HG02970 (cell line): ENCODE results near the gene CC2D1A.

Source experiments
- ATAC-seq: cut with Tn5 transposase; IDR thresholded peaks from one replicate; pipeline ENCODE4 v1.9.1; 2021; ENCODE audit warnings: mild to moderate bottlenecking, moderate library complexity, moderate number of reproducible peaks; ENCODE audit not compliant: unreplicated experiment, low FRiP score

Gene CC2D1A

DNA sequence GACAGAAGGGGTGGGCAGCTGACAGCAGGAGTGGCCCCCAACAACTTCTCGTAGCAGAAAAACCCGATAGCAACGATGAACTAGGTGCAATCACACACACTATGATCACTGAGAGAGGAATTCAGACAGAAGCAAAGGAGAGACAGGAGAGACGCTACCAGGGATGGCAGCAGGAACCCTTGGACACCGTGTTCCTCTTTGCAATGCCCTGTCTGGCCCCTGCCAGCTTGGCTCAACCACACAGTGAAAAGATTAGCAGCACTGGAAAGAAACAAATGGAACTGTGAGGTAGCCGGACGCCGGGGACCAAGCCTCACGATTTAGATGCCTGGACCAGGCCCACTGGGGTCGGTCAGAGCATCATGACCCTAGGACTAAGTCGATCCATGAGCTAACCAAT is 69.9 kb downstream of the CC2D1A start:
- no peak for ATAC-seq

DNA sequence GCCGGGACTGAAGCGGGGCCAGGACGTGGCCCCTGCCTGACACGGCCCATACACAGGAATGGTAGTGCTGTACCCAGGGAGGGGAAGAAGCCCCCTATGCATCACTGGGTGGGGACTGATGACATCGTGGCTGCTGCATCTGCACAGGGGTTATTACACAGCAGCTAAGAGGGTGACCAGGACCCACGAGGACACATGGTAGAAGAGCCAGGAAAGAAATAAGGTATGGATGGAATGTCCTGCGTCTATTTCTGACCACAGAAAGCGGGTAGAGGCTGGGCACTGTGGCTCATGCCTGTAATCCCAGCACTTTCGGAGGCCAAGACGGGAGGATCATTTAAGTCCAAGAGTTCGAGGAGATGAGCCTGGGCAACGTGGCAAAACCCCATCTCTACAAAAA is 70.4 kb downstream of the CC2D1A start:
- no peak for ATAC-seq

DNA sequence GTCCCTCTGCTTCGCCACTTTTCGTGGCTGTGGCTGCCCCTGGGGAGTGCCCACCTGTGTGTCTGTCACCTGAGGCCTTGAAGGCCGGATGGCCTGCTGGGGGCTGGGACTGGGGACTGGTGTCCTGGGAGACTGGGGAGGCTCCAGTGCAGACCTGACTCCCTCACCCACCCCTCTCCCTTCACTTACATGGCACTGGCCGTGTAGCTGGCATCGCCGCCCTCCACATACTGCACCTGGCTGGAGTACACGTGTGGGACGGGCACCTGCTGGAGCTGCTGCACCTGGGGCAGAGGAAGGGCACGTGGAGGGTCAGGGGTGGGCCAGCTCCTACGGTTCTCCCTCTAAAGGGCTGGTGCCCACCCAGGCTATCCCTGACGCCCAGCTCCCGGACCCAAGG is 71.8 kb downstream of the CC2D1A start:
- ATAC-seq = no peak

DNA sequence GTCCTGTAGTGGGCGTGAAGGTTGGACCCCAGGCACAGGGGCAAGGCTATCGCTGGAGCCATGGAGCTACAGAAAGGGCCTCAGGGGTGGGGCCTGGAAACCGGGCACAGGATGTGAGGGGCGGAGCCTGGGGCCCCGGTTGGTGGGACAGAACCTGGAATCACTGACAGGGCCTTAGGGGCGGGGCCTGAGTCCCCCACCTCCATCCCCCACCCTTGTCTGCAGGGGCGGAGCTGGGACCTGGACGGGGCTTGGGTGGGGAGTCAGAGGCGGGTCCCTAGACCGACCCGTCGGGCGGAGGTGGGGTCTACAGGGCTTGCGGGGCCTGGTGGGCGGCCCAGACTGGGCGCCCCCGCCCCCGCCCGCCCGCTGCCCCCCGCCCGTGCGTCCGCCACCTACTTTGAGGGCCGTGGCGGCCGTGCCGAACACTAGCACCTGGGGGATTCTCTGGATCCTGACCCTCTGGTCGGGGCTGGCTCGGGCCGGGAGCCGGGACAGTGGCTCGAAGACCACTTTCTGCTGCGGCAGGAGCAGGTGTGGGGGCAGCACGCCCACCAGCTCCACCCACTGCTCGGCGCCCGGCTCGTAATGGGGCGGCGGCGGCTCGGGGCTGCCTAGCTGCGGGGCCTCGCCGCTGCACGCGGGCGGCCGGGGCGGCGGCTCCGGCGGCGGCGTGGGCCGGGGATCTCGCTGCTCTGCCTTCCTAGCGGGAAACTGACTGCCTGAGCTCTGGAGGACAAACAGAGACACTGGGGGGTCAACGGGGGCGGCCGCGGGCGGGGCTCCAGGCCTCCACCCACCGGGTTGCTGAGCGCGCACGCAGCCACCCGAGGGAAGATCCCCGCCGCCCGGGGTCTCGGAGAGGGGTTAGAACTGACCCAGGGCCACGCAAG is 72.6 kb downstream of the CC2D1A start:
- ATAC-seq = no peak

DNA sequence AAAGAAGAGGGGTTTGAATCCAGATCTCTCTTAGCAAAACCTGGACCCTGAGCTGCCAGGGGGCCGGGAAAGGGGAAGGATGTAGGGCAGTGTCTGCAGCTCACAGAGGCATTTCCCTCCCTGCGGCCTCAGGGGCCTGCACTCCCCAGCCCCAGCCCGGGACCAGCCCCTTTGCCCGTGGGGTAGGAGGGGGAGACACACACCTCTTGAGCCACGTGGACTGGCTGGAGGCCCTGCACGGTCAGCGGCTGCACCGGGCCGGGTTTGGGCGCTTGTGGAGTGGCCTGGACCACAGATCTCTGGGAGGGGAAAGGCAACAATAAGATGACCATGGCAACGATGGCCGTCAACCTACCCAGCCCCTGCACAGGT is 73.2 kb downstream of the CC2D1A start:
- ATAC-seq = no peak

DNA sequence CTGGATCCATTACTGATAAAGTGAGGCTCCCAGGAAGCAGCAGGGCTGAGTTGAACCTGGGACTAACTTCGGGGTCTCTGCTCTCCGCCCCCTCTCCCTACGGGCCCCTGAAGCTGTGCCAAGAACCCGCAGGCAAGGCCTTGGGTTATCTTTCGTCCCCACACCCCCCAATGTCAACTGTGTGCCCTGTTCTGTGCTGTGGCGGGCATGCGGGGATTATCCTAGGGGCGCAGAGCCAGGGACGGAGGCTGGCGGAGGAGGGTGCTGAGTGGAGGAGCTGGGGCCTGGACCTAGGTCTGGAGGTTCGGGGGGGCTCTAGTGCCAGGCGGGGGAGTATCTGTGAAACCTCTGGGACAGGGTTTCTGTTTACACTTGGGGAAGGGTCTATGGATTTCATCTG is 73.7 kb downstream of the CC2D1A start:
- ATAC-seq = no peak

DNA sequence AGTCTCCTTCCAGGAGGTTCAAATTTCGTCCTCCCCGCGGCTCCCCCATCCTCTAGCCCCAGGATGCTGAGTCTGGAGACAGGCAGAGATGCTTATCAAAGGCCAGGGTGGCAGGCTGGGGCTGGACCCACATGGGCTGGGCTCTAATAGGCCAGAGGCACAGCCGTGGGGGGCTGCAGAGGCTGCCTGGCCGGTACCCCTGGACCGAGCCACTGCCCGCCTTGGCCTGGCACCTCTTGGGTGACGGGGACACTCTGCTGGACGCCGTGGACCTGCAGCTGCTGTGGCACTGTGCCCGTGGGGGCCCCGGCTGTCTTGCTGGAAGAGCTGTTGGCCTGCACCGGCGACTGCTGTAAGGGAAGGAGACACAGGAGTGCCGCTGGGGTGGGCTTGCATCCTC is 74.3 kb downstream of the CC2D1A start:
- no peak for ATAC-seq
